ENCODE data around the gene CALML3.

DNA sequence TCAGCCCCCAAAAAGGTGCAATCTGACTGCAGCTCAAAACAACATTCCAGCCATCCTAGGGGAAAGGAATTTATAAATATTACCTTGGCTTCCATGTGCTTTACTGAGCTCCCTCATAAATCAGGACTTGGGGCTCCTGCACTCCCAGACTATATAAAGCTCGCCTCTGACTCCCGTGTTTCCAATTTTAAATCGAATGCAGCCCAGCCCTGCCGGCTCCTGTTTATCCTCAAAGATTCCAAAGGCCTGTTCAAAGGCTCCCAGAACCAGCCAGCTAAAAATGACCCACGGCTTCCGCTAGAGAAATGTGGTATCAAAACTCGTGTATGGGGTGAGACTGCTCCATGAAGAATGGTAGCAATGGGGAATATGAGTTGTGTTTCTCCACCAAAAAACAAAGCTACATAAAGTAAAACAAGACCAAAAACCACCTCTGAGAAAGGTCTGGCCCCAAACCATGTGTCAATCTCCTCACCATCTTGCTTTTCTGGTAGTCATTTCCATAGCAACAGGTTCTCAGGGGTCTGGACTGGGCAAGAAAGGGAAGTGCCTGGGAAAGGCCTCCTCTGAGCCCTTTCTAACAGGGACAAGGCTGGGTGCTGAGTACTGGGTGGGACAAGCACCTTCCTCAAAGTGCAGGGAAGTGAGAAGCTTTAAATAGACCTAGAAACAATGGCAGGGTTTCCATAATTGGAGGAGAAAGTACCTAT is 5.1 kb downstream of the CALML3 start:
- TF ChIP-seq, protein P1, sequence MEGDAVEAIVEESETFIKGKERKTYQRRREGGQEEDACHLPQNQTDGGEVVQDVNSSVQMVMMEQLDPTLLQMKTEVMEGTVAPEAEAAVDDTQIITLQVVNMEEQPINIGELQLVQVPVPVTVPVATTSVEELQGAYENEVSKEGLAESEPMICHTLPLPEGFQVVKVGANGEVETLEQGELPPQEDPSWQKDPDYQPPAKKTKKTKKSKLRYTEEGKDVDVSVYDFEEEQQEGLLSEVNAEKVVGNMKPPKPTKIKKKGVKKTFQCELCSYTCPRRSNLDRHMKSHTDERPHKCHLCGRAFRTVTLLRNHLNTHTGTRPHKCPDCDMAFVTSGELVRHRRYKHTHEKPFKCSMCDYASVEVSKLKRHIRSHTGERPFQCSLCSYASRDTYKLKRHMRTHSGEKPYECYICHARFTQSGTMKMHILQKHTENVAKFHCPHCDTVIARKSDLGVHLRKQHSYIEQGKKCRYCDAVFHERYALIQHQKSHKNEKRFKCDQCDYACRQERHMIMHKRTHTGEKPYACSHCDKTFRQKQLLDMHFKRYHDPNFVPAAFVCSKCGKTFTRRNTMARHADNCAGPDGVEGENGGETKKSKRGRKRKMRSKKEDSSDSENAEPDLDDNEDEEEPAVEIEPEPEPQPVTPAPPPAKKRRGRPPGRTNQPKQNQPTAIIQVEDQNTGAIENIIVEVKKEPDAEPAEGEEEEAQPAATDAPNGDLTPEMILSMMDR (IDR thresholded peaks at IDR 0.05): no peak
- TF ChIP-seq SIN3A (IDR thresholded peaks at IDR 0.05; ENCODE audit: borderline replicate concordance, insufficient read depth, low read depth, low read length) (no peak), POLR2AphosphoS5 (IDR thresholded peaks at IDR 0.05; ENCODE audit: low read depth, low read length) (no peak)
